ENCODE measurements around the gene STAU1.

Gene STAU1

DNA sequence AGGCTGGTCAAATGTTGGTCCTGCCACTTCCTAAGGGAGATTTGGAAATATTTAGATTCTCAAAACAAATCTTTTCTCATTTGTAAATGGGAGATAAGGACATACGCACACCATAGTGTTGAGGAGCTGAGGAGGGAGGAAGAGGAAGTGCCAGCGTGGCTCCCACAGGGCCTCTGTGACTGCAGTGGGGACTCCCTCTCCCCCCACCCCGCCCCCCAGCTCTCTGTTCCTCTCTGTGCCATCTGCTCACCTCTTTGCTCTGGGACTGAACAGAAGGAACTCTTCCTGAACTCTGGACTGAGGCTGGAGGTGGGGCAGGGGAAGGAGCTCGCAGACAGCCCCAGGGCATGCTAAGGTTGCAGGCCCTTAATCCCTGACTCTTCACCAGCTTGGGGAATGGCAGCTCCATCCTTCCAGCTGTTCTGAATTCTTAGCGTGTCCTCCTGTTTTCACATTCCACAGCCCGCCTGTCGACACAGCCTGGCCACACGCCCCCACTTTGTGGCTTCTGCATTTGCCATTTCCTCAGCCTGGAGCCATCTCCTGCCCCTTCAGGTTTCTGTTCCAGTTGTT lies 42.5 kb upstream of the STAU1 start:
- DNase-seq (ENCODE audit: low read depth) = no peak
- TF ChIP-seq, protein P1, sequence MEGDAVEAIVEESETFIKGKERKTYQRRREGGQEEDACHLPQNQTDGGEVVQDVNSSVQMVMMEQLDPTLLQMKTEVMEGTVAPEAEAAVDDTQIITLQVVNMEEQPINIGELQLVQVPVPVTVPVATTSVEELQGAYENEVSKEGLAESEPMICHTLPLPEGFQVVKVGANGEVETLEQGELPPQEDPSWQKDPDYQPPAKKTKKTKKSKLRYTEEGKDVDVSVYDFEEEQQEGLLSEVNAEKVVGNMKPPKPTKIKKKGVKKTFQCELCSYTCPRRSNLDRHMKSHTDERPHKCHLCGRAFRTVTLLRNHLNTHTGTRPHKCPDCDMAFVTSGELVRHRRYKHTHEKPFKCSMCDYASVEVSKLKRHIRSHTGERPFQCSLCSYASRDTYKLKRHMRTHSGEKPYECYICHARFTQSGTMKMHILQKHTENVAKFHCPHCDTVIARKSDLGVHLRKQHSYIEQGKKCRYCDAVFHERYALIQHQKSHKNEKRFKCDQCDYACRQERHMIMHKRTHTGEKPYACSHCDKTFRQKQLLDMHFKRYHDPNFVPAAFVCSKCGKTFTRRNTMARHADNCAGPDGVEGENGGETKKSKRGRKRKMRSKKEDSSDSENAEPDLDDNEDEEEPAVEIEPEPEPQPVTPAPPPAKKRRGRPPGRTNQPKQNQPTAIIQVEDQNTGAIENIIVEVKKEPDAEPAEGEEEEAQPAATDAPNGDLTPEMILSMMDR (IDR thresholded peaks at IDR 0.05; ENCODE audit: insufficient read depth, low read depth, low read length, missing control alignments) = no peak
- H3K4me3 ChIP-seq (ENCODE audit: low read depth, low read length) = no peak overlapping the region

DNA sequence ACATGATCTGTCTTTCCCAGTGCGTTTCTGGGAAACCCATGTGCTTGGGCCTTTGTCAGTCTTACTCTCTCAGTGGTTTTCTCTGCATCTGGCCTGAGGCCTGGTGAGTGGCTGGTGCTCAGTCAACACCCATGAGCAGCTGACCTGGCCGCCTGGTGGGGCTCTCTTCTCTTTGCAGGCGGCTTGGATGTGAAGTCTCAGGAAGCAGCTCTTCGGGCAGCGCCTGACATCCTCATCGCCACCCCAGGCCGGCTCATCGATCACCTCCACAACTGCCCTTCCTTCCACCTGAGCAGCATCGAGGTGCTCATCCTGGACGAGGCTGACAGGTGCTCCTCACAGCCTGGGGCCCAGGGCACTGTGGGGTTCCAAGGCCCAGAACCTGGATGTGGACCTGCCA lies 41.9 kb upstream of the STAU1 start:
- TF ChIP-seq, protein P1 (IDR thresholded peaks at IDR 0.05; ENCODE audit: insufficient read depth, low read depth, low read length, missing control alignments) = no peak
- DNase-seq (ENCODE audit: low read depth) = no peak
- H3K4me3 ChIP-seq (ENCODE audit: low read depth, low read length) = no peak overlapping the region

DNA sequence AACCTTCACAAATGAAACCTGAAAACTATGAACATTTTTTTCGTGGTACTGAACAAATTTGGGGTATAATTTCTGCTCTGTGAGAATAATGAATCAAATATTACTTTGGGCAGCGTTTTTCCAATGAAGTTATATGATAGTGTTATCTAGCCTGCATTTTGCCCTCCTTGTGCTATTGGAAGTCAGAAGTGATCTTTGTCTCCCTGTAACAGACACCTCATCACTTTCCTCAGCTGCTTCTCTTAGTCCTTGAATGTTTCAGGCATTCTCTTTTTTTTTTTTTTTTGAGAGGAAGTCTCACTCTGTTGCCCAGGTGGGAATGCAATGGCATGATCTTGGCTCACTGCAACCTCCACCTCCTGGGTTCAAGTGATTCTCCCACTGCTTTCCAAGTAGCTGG lies 41.2 kb upstream of the STAU1 start:
- TF ChIP-seq, protein P1 (IDR thresholded peaks at IDR 0.05; ENCODE audit: insufficient read depth, low read depth, low read length, missing control alignments) = no peak
- no peak for DNase-seq (ENCODE audit: low read depth)
- H3K4me3 ChIP-seq (ENCODE audit: low read depth, low read length) = no peak overlapping the region

DNA sequence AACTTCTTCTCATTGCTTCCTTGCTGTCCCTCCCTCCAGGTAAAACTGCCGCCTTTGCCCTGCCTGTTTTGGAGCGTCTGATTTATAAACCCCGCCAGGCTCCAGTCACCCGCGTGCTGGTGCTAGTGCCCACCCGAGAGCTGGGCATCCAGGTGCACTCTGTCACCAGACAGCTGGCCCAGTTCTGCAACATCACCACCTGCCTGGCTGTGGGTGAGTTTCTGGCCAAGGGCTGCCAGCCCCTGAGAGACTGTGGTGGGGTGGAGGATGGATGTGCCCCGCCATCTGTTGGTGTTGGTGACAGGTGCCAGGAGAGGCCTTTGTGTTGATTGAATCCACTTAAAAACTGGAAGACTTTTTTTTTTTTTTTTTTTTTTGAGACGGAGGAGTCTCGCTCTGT lies 40.5 kb upstream of the STAU1 start:
- H3K4me3 ChIP-seq (ENCODE audit: low read depth, low read length) = no peak overlapping the region
- DNase-seq (ENCODE audit: low read depth) = no peak
- TF ChIP-seq, protein P1 (IDR thresholded peaks at IDR 0.05; ENCODE audit: insufficient read depth, low read depth, low read length, missing control alignments) = no peak

DNA sequence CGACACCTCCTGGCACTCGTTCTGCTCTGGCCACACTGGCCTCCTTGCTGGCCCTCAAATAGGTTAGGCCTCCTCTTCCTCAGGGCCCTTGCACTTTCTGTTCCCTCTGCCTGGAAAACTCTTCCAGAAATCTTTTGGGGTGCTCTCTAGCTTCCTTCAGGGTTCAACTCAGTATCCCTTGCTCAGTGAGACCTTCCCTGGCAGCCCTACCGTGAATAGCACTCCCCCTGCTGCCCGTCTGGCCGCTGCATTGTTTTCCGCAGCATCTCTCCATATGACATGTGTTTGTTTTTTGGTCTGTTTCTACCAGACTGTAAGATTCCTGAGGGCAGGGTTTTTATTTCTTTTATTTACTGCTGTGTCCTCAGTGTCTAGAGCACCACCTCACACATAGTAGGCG lies 37.8 kb upstream of the STAU1 start:
- no peak overlapping the region for H3K4me3 ChIP-seq (ENCODE audit: low read depth, low read length)
- no peak for DNase-seq (ENCODE audit: low read depth)
- TF ChIP-seq, protein P1 (IDR thresholded peaks at IDR 0.05; ENCODE audit: insufficient read depth, low read depth, low read length, missing control alignments) = no peak

DNA sequence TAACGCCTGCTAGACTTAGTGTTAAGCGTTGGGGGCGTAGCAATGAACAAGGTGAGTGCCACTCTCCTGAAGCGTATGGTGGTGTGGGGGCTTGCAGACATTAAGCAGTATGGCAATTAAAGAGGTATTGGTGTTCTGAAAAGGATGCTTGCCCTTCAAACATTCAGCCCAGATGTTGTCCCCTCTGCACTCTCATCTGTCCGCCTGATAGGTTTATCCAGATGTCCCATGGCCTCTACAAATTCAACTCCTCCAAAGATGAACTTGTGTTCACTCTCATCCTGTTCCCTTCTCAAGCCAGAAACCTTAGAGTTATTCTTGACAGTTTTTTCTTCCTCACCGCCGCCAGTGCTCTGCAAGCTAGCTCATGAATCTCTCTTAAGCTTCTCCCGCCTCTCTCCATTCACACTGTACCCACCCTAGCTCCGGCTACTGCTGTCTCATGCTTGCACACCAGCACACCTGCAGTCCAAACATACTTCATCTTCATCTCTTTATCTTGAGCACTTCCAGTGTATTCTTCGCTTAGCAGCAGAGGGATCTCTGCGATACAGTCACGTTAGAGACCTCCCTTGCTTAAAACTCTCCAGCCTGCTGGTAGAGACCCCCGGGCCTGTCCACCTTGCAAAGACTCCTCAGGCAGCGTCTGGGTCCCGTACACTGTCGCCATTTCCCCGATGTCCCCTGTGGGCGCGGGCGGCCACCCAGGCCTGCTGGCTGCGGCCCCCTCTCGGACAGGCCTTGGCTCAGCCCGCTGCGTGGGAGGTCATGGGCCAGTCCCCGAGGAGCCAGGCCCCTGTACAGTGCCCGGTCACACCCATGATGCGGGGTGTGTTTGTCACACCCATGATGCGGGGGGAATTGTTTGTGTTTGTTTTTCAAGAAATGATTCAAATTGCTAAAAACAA lies 32.0 kb upstream of the STAU1 start:
- no peak for DNase-seq (ENCODE audit: low read depth)
- peak overlapping the region; percentile 86 for H3K4me3 ChIP-seq (ENCODE audit: low read depth, low read length)
- TF ChIP-seq, protein P1 (IDR thresholded peaks at IDR 0.05; ENCODE audit: insufficient read depth, low read depth, low read length, missing control alignments) = no peak

Data from GM12865 (cell line).